Measurements from ENCODE around the gene SLC41A1. TPM values are rescaled to one million over a fixed set of nuclear protein-coding genes. Genes with fewer than 3 reads are reported as not detected.

SLC41A1 gene
- total RNA-seq, 1 donor from 2014 or later = 44.0 TPM

GRCh38 chr1:205770618-205771017, 42.4 kb downstream of the SLC41A1 start:
- intact Hi-C loops (cut with DNase I) = no loop called here

GRCh38 chr1:205769641-205770365, 43.2 kb downstream of the SLC41A1 start:
- intact Hi-C loops (cut with DNase I) = no loop called here
- no peak for DNase-seq (ENCODE audit: low spot score)
- ATAC-seq = no peak

More at GRCh38 chr1:205770618-205771017, 42.4 kb downstream of the SLC41A1 start:
- DNase-seq (ENCODE audit: low spot score) = no peak
- no peak for ATAC-seq

- ATAC-seq (no peak), DNase-seq (ENCODE audit: low spot score) (no peak)
- intact Hi-C loops (cut with DNase I) = no loop called here
These were observed 45.8 kb downstream of the SLC41A1 start for GRCh38 chr1:205767248-205767647.

- intact Hi-C loops (cut with DNase I) = no loop called here
- ATAC-seq = no peak
These were observed 46.4 kb downstream of the SLC41A1 start for GRCh38 chr1:205766570-205766969.

GRCh38 chr1:205766038-205766437, 47.0 kb downstream of the SLC41A1 start:
- intact Hi-C loops (cut with DNase I) = no loop called here
- ATAC-seq = no peak

More at GRCh38 chr1:205766570-205766969, 46.4 kb downstream of the SLC41A1 start:
- DNase-seq (ENCODE audit: low spot score) = no peak

GRCh38 chr1:205764578-205764977, 48.4 kb downstream of the SLC41A1 start:
- no peak for DNase-seq (ENCODE audit: low spot score)
- intact Hi-C loops (cut with DNase I) = no loop called here
- ATAC-seq = no peak

More at GRCh38 chr1:205766038-205766437, 47.0 kb downstream of the SLC41A1 start:
- DNase-seq (ENCODE audit: low spot score) = no peak

GRCh38 chr1:205763980-205764379, 49.0 kb downstream of the SLC41A1 start:
- DNase-seq (ENCODE audit: low spot score) = no peak
- intact Hi-C loops (cut with DNase I) = no loop called here
- no peak for ATAC-seq

- DNase-seq (ENCODE audit: low spot score) (no peak), ATAC-seq (no peak)
- intact Hi-C loops (cut with DNase I) = no loop called here
These were observed 52.4 kb downstream of the SLC41A1 start for GRCh38 chr1:205760606-205761005.

GRCh38 chr1:205756552-205756951, 56.4 kb downstream of the SLC41A1 start:
- ATAC-seq = no peak
- intact Hi-C loops (cut with DNase I) = no loop called here
- DNase-seq (ENCODE audit: low spot score) = no peak

- intact Hi-C loops (cut with DNase I) = no loop called here
- ATAC-seq (no peak), DNase-seq (ENCODE audit: low spot score) (no peak)
These were observed 58.1 kb downstream of the SLC41A1 start for GRCh38 chr1:205754857-205755256.

GRCh38 chr1:205751036-205751651, 61.9 kb downstream of the SLC41A1 start:
- ATAC-seq (no peak), DNase-seq (ENCODE audit: low spot score) (no peak)
- intact Hi-C loops (cut with DNase I) = no loop called here

- ATAC-seq (peak; percentile 96), DNase-seq (ENCODE audit: low spot score) (peak; percentile 98)
- intact Hi-C loops (cut with DNase I) = no loop called here
These were observed 62.6 kb downstream of the SLC41A1 start, which contains the start of gene NUCKS1 for GRCh38 chr1:205750138-205751035. Gene NUCKS1, minus strand, starts transcription at chr1:205750182. Its CDS starts 209 bp downstream, at chr1:205749973.

- intact Hi-C loops (cut with DNase I) = no loop called here
- peak; percentile 93 for ATAC-seq
- peak; percentile 95 for DNase-seq (ENCODE audit: low spot score)
These were observed 63.5 kb downstream of the SLC41A1 start for GRCh38 chr1:205749234-205750137.

GRCh38 chr1:205748403-205749233, 64.4 kb downstream of the SLC41A1 start:
- DNase-seq (ENCODE audit: low spot score) (no peak), ATAC-seq (peak; percentile 54)
- intact Hi-C loops (cut with DNase I) = no loop called here

- DNase-seq (ENCODE audit: low spot score) (no peak), ATAC-seq (no peak)
- intact Hi-C loops (cut with DNase I) = no loop called here
These were observed 66.1 kb downstream of the SLC41A1 start for GRCh38 chr1:205746757-205747412.

- no peak for ATAC-seq
- no peak for DNase-seq (ENCODE audit: low spot score)
- intact Hi-C loops (cut with DNase I) = no loop called here
These were observed 68.6 kb downstream of the SLC41A1 start for GRCh38 chr1:205744403-205744802.

- no peak for ATAC-seq
- intact Hi-C loops (cut with DNase I) = no loop called here
These were observed 69.0 kb downstream of the SLC41A1 start for GRCh38 chr1:205743977-205744376.

More at GRCh38 chr1:205743977-205744376, 69.0 kb downstream of the SLC41A1 start:
- no peak for DNase-seq (ENCODE audit: low spot score)

All from sciatic nerve (tissue), 2 donors.